Measurements from ENCODE around the gene TMEM190.

GRCh38 chr19:55382522-55383054 lies 6.0 kb downstream of the TMEM190 start:
- TF ChIP-seq CTCF (IDR thresholded peaks at IDR 0.05; ENCODE audit: extremely low read depth in 1 of 2, insufficient read depth in 1 of 2, low read depth in 1 of 2, low read length in 2 of 2) (no peak), POLR2A (IDR thresholded peaks at IDR 0.05; ENCODE audit: low read depth, low read length) (no peak)

Measured in endothelial cell of umbilical vein (primary cell).